Caco-2 (cell line): ENCODE results near the gene CER1. TPM values are rescaled to one million over a fixed set of nuclear protein-coding genes. Genes with fewer than 3 reads are reported as not detected.

Experiments used
- BruUV-seq: library from RNA; stranded (reverse); fragments of 400-500 nt; replicated peaks from 2 replicates; lab custom pipeline; 2021; lab: Mats Ljungman, UMichigan
- CTCF ChIA-PET: fragments of 300-600 bp; sonication (Branson Sonifier 250); formaldehyde crosslinking; loops from one replicate; lab custom pipeline; 2022; ENCODE audit warnings: antibody characterized with exemption; lab: Charles Lee
- POLR2A ChIA-PET: fragments of 300-600 bp; sonication (Branson Sonifier 250); formaldehyde crosslinking; loops from one replicate; lab custom pipeline; 2022; ENCODE audit warnings: antibody characterized with exemption; lab: Charles Lee
- DNase-seq, 2 experiments: peaks; one replicate each; pipeline versions ENCODE4 v3.0.0 to v3.0.0-alpha.2; 2020 to 2022
- H3K27me3 ChIP-seq: replicated peaks from 2 replicates; pipeline ENCODE4 v1.6.0; 2011; ENCODE audit warnings: low read length; ENCODE audit not compliant: control insufficient read depth, insufficient read depth
- H3K36me3 ChIP-seq: 2 replicates; pipeline ENCODE4 v1.5.1; 2011; ENCODE audit warnings: low read length; ENCODE audit not compliant: control insufficient read depth, insufficient read depth
- H3K4me1 ChIP-seq: fragments of 250-450 bp; sonication (Bioruptor Pico); 2 replicates; pipeline ENCODE4 v1.5.1; 2020; ENCODE audit warnings: mild to moderate bottlenecking
- H3K4me3 ChIP-seq: 2 replicates; pipeline ENCODE4 v1.5.1; 2011; ENCODE audit warnings: low read depth, mild to moderate bottlenecking, control low read depth, low read length
- H3K9me3 ChIP-seq: fragments of 250-450 bp; sonication (Bioruptor Pico); 2 replicates; pipeline ENCODE4 v1.5.1; 2020; ENCODE audit warnings: mild to moderate bottlenecking, moderate library complexity
- H3K27ac Mint-ChIP-seq: one replicate; pipeline ENCODE4 v1.8.0; 2022; ENCODE audit warnings: mixed read lengths; ENCODE audit not compliant: unreplicated experiment
- H3K27me3 Mint-ChIP-seq: one replicate; pipeline ENCODE4 v1.8.0; 2022; ENCODE audit warnings: mixed read lengths; ENCODE audit not compliant: insufficient read depth, unreplicated experiment
- H3K36me3 Mint-ChIP-seq: one replicate; pipeline ENCODE4 v1.8.0; 2022; ENCODE audit warnings: mild to moderate bottlenecking, mixed read lengths; ENCODE audit not compliant: insufficient read depth, unreplicated experiment
- H3K4me1 Mint-ChIP-seq: one replicate; pipeline ENCODE4 v1.8.0; 2022; ENCODE audit warnings: low read depth, mixed read lengths; ENCODE audit not compliant: unreplicated experiment
- H3K4me3 Mint-ChIP-seq: one replicate; pipeline ENCODE4 v1.8.0; 2022; ENCODE audit warnings: mild to moderate bottlenecking, moderate library complexity, mixed read lengths; ENCODE audit not compliant: unreplicated experiment
- H3K9me3 Mint-ChIP-seq: one replicate; pipeline ENCODE4 v1.8.0; 2022; ENCODE audit warnings: mixed read lengths; ENCODE audit not compliant: unreplicated experiment
- CTCF ChIP-seq, 2 experiments: fragments of 200-600 bp in 1 of 2; IDR thresholded peaks; 1 replicate in 1 of 2; 2 replicates in 1 of 2; pipeline versions ENCODE4 v1.5.1 to v1.8.0; 2011 to 2022; ENCODE audit warnings: antibody characterized with exemption in 1 of 2, control low read depth in 1 of 2, inconsistent platforms in 1 of 2, low read depth in 1 of 2, low read length in 1 of 2, mild to moderate bottlenecking in 1 of 2, moderate library complexity in 1 of 2; ENCODE audit not compliant: insufficient read depth in 1 of 2, severe bottlenecking in 1 of 2, unreplicated experiment in 1 of 2
- intact Hi-C: fragments of 100-400 bp; cut with micrococcal nuclease; formaldehyde crosslinking; loops from one replicate; pipeline ENCODE4 v1.10.0; 2022; ENCODE audit not compliant: unreplicated experiment
- total RNA-seq: library from RNA; stranded (reverse); gene quantifications from 2 replicates; pipeline ENCODE4 v1.2.3, GENCODE V29; 2022

CER1 gene
- total RNA-seq, 1 experiment from 2014 or later = not detected

- DNase-seq = no peak
- Mint-ChIP-seq H3K4me1 (no peaks in the 10 kb centered on the region), H3K9me3 (peaks cover 14% of the 10 kb centered on the region), H3K27ac (no peak overlapping the region), H3K4me3 (no peak overlapping the region), H3K36me3 (no peaks in the 10 kb centered on the region), H3K27me3 (peaks cover 5% of the 10 kb centered on the region)
- intact Hi-C loops = no loop called here
- H3K9me3 ChIP-seq = no peaks in the 10 kb centered on the region
- H3K36me3 ChIP-seq = no peaks in the 10 kb centered on the region
- ChIA-PET POLR2A (no interaction called here), CTCF (no interaction called here)
- H3K27me3 ChIP-seq = no peaks in the 10 kb centered on the region
- no TSS peak for BruUV-seq
- H3K4me3 ChIP-seq = no peak overlapping the region
- H3K4me1 ChIP-seq = no peaks in the 10 kb centered on the region
- no peak for TF ChIP-seq CTCF (IDR thresholded peaks at IDR 0.05; ENCODE audit: insufficient read depth in 1 of 2, low read depth in 1 of 2, low read length in 1 of 2, severe bottlenecking in 1 of 2, unreplicated experiment in 1 of 2)
Observed at GRCh38 chr9:14710804-14711203, 11.7 kb downstream of the CER1 start.

- Histone ChIP-seq H3K36me3 (no peaks in the 10 kb centered on the region), H3K9me3 (no peaks in the 10 kb centered on the region), H3K4me1 (no peaks in the 10 kb centered on the region), H3K4me3 (no peak overlapping the region), H3K27me3 (no peaks in the 10 kb centered on the region)
- H3K4me3 Mint-ChIP-seq = no peak overlapping the region
- peaks cover 6% of the 10 kb centered on the region for H3K27me3 Mint-ChIP-seq
- no peaks in the 10 kb centered on the region for H3K4me1 Mint-ChIP-seq
- peaks cover 14% of the 10 kb centered on the region for H3K9me3 Mint-ChIP-seq
- H3K36me3 Mint-ChIP-seq = no peaks in the 10 kb centered on the region
- CTCF ChIA-PET = no interaction called here
- no peak for TF ChIP-seq CTCF (IDR thresholded peaks at IDR 0.05; ENCODE audit: insufficient read depth in 1 of 2, low read depth in 1 of 2, low read length in 1 of 2, severe bottlenecking in 1 of 2, unreplicated experiment in 1 of 2)
- POLR2A ChIA-PET = no interaction called here
- intact Hi-C loops = no loop called here
- no TSS peak for BruUV-seq
- no peak overlapping the region for H3K27ac Mint-ChIP-seq
- no peak for DNase-seq
Observed at GRCh38 chr9:14706530-14707140, 15.9 kb downstream of the CER1 start.

GRCh38 chr9:14705079-14705478, 17.5 kb downstream of the CER1 start:
- CTCF ChIA-PET = no interaction called here
- POLR2A ChIA-PET = no interaction called here
- H3K4me3 Mint-ChIP-seq = no peak overlapping the region

More at GRCh38 chr9:14705079-14705478, 17.5 kb downstream of the CER1 start:
- peaks cover 6% of the 10 kb centered on the region for H3K27me3 Mint-ChIP-seq
- no peaks in the 10 kb centered on the region for H3K36me3 Mint-ChIP-seq
- Histone ChIP-seq H3K4me1 (no peaks in the 10 kb centered on the region), H3K27me3 (no peaks in the 10 kb centered on the region), H3K4me3 (no peak overlapping the region), H3K36me3 (no peaks in the 10 kb centered on the region), H3K9me3 (no peaks in the 10 kb centered on the region)
- intact Hi-C loops = no loop called here
- H3K9me3 Mint-ChIP-seq = peaks cover 14% of the 10 kb centered on the region
- H3K27ac Mint-ChIP-seq = no peak overlapping the region
- BruUV-seq = no TSS peak
- no peak for DNase-seq
- no peaks in the 10 kb centered on the region for H3K4me1 Mint-ChIP-seq
- no peak for TF ChIP-seq CTCF (IDR thresholded peaks at IDR 0.05; ENCODE audit: insufficient read depth in 1 of 2, low read depth in 1 of 2, low read length in 1 of 2, severe bottlenecking in 1 of 2, unreplicated experiment in 1 of 2)
